Measurements from ENCODE around the gene CFB.

DNA sequence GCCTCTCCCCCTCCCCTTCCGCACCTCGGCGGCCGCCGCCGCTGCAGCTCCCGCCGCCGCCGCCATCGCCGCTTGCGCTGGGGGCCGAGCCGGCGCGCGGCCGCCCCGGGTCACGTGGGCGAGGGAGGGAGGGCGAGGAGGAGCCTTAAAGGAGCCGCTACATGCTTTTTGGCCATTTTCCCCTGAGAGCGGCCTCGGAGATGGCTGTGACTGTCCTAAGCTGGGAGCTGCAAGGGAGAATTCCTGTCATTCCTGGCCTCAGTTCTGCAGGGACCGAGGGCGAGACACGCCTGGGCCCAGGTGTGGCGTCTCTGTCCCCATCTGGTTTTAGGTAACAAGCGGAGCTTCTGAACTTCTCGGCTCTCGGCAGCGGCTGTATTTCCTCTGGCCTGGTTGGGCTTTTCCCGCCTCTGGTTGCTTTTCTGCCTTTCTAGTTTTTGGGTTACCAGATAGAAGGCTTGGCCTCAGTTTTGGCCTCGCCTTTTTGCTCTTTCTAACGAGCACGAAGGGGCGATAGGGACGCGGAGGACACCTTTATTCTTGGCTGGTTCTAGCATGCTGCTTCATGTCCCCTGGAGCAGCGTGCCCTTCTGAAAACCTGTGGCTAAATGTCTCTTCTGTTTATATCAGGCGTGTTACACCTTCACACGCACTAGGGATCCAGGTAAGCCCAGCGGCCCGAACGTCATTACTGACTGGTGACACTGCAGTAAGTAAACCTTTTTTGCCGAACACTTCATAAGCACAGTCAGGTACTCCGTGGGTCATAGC lies 48.1 kb upstream of the CFB start, which contains the start of gene EHMT2:
- TF ChIP-seq, protein P1, sequence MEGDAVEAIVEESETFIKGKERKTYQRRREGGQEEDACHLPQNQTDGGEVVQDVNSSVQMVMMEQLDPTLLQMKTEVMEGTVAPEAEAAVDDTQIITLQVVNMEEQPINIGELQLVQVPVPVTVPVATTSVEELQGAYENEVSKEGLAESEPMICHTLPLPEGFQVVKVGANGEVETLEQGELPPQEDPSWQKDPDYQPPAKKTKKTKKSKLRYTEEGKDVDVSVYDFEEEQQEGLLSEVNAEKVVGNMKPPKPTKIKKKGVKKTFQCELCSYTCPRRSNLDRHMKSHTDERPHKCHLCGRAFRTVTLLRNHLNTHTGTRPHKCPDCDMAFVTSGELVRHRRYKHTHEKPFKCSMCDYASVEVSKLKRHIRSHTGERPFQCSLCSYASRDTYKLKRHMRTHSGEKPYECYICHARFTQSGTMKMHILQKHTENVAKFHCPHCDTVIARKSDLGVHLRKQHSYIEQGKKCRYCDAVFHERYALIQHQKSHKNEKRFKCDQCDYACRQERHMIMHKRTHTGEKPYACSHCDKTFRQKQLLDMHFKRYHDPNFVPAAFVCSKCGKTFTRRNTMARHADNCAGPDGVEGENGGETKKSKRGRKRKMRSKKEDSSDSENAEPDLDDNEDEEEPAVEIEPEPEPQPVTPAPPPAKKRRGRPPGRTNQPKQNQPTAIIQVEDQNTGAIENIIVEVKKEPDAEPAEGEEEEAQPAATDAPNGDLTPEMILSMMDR (conservative IDR thresholded peaks at IDR 0.05 in 1 of 2, IDR thresholded peaks at IDR 0.05 in 1 of 2; ENCODE audit: extremely low read depth in 1 of 2, insufficient read depth in 1 of 2, low read depth in 1 of 2, low read length in 2 of 2) = no peak
- no peak for TF ChIP-seq EZH2 (IDR thresholded peaks at IDR 0.05; ENCODE audit: borderline replicate concordance, low read length)
